Esophagus muscularis mucosa (tissue), 4 donors: Measurements from ENCODE around the gene FKBP1B. TPM values are rescaled to one million over a fixed set of nuclear protein-coding genes. Genes with fewer than 3 reads are reported as not detected.
"Not testable (repeated sequence)": the region's sequence is repeated elsewhere in the genome, so short reads cannot be mapped to it uniquely, and the experiment has no call there.

Source experiments
- DNase-seq: peaks from one replicate; pipeline ENCODE4 v3.0.0-alpha.2; 2017; ENCODE audit errors: extremely low spot score
- H3K27ac ChIP-seq, 4 donors: fragments of 200-600 bp; sonication (generic); replicated peaks in 1 of 4; 1 replicate in 3 of 4; 2 replicates in 1 of 4; pipeline ENCODE4 v1.5.1; 2016 to 2019; ENCODE audit warnings: mild to moderate bottlenecking in 1 of 4
- H3K27me3 ChIP-seq, 4 donors: fragments of 200-600 bp; sonication (generic); one replicate each; pipeline versions ENCODE4 v1.5.1 to v1.6.0; 2016 to 2019
- H3K36me3 ChIP-seq, 4 donors: fragments of 200-600 bp; sonication (generic); one replicate each; pipeline ENCODE4 v1.5.1; 2016 to 2019
- H3K4me1 ChIP-seq, 4 donors: fragments of 200-600 bp; sonication (generic); one replicate each; pipeline ENCODE4 v1.5.1; 2016 to 2019
- H3K4me3 ChIP-seq, 4 donors: fragments of 200-600 bp; sonication (generic); 1 replicate in 2 of 4; 2 replicates in 2 of 4; pipeline ENCODE4 v1.5.1; 2016 to 2019; ENCODE audit warnings: mild to moderate bottlenecking in 4 of 4, moderate library complexity in 1 of 4
- H3K9me3 ChIP-seq, 4 donors: fragments of 200-600 bp; sonication (generic); 1 replicate in 3 of 4; 2 replicates in 1 of 4; pipeline ENCODE4 v1.5.1; 2016 to 2019
- EP300 ChIP-seq: sonication (generic); formaldehyde crosslinking; IDR thresholded peaks from one replicate; pipeline ENCODE4 v1.6.1; 2017; ENCODE audit warnings: antibody characterized with exemption
- POLR2A ChIP-seq: fragments of 450-650 bp; IDR thresholded peaks from one replicate; pipeline ENCODE4 v1.6.1; 2017; ENCODE audit warnings: antibody characterized with exemption, moderate library complexity, mild to moderate bottlenecking, low read depth
- POLR2AphosphoS5 ChIP-seq, 2 donors: sonication (generic); formaldehyde crosslinking; IDR thresholded peaks; one replicate each; pipeline ENCODE4 v1.6.1; 2017; ENCODE audit warnings: antibody characterized with exemption in 2 of 2
- WGBS: methylation state at CpG from one replicate; pipeline ENCODE4 v1.1.5; 2018; 5-methylcytosine and 5-hydroxymethylcytosine counted together
- intact Hi-C: fragments of 100-400 bp; cut with DNase I; formaldehyde crosslinking; loops from one replicate; pipeline ENCODE4 v1.15.1; 2023
- total RNA-seq, 4 donors: library from RNA; depleted of rRNA; stranded (reverse); fragments of >200 nt; gene quantifications; one replicate each; pipeline versions ENCODE4 v1.1.0 to v1.2.1, GENCODE V29; 2016
- TF ChIP-seq, protein P1 (sequence below), 3 experiments: fragments of 200-600 bp in 2 of 3; fragments of 450-650 bp in 1 of 3; sonication (generic) in 2 of 3; IDR thresholded peaks; one replicate each; pipeline ENCODE4 v1.5.1; 2017 to 2019; ENCODE audit warnings: antibody characterized with exemption in 3 of 3, mild to moderate bottlenecking in 2 of 3, moderate library complexity in 1 of 3

Gene FKBP1B
- total RNA-seq, 4 donors from 2014 or later = 5.0 to 11.2 (median 6.2) TPM

- Histone ChIP-seq H3K9me3 (no peaks in the 10 kb centered on the region), H3K27ac (peak overlapping the region; percentile 85 to 93 (median 92)), H3K36me3 (peaks cover 0 to 43% (median 28%) of the 10 kb centered on the region in 4 donors), H3K4me1 (peaks cover 7 to 22% (median 21%) of the 10 kb centered on the region in 4 donors), H3K27me3 (no peaks in the 10 kb centered on the region), H3K4me3 (peak overlapping the region; percentile 61 to 72 (median 70))
- TF ChIP-seq EP300 (no peak), POLR2A (no peak), POLR2AphosphoS5 (IDR thresholded peaks at IDR 0.05) (no peak)
- TF ChIP-seq, protein P1, sequence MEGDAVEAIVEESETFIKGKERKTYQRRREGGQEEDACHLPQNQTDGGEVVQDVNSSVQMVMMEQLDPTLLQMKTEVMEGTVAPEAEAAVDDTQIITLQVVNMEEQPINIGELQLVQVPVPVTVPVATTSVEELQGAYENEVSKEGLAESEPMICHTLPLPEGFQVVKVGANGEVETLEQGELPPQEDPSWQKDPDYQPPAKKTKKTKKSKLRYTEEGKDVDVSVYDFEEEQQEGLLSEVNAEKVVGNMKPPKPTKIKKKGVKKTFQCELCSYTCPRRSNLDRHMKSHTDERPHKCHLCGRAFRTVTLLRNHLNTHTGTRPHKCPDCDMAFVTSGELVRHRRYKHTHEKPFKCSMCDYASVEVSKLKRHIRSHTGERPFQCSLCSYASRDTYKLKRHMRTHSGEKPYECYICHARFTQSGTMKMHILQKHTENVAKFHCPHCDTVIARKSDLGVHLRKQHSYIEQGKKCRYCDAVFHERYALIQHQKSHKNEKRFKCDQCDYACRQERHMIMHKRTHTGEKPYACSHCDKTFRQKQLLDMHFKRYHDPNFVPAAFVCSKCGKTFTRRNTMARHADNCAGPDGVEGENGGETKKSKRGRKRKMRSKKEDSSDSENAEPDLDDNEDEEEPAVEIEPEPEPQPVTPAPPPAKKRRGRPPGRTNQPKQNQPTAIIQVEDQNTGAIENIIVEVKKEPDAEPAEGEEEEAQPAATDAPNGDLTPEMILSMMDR (IDR thresholded peaks at IDR 0.05) = no peak
- DNase-seq = no peak
- intact Hi-C loops = no loop called here
- 17% methylated on average over 11 of the region's 11 CpGs for WGBS
Measured at GRCh38 chr2:24085200-24085489, 35.6 kb downstream of the FKBP1B start.

GRCh38 chr2:24086241-24086640 is 36.7 kb downstream of the FKBP1B start:
- 90% methylated on average over 1 of the region's 1 CpG for WGBS
- Histone ChIP-seq H3K9me3 (no peaks in the 10 kb centered on the region), H3K27me3 (no peaks in the 10 kb centered on the region), H3K27ac (no peak overlapping the region), H3K4me3 (no peak overlapping the region), H3K36me3 (peaks cover 0 to 37% (median 21%) of the 10 kb centered on the region in 4 donors), H3K4me1 (peaks cover 7 to 22% (median 21%) of the 10 kb centered on the region in 4 donors)
- no peak for DNase-seq
- TF ChIP-seq POLR2A (no peak), POLR2AphosphoS5 (IDR thresholded peaks at IDR 0.05) (no peak), EP300 (no peak)
- TF ChIP-seq, protein P1 (IDR thresholded peaks at IDR 0.05) = no peak
- intact Hi-C loops = no loop called here

- intact Hi-C loops = no loop called here
- Histone ChIP-seq H3K9me3 (no peaks in the 10 kb centered on the region), H3K4me1 (peaks cover 7 to 22% (median 21%) of the 10 kb centered on the region in 4 donors), H3K4me3 (no peak overlapping the region), H3K27ac (no peak overlapping the region), H3K36me3 (peaks cover 0 to 29% (median 16%) of the 10 kb centered on the region in 4 donors), H3K27me3 (no peaks in the 10 kb centered on the region)
- 90% methylated on average over 3 of the region's 3 CpGs for WGBS
- DNase-seq = no peak
- TF ChIP-seq POLR2A = no peak
- TF ChIP-seq, protein P1 (IDR thresholded peaks at IDR 0.05) = no peak
- no peak for TF ChIP-seq POLR2AphosphoS5 (IDR thresholded peaks at IDR 0.05)
- no peak for TF ChIP-seq EP300
Measured at GRCh38 chr2:24087032-24087431, 37.5 kb downstream of the FKBP1B start.

DNA sequence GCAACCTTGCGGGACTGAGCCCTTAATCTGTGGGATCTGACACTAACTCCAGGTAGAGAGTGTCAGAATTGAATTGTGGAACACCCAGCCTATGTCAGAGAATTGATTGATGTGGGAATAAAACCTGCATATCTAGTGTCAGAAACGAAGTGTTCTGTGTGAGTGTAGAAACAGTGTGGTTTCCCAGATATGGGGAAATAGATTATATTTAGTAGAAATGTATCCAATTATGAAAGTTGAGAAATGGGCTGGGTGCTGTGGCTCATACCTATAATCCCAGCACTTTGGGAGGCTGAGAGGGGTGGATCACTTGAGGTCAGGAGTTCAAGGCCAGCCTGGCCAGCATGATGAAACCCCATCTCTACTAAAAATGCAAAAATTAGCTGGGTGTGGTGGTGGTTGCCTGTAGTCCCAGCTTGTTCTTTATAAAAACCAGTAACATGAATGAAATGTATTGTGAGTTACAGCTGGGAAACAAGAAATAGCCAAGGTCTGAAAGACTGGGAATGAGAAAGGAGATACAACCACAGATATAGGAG is 39.3 kb downstream of the FKBP1B start:
- Histone ChIP-seq H3K4me3 (no peak overlapping the region), H3K4me1 (peaks cover 0 to 12% (median 11%) of the 10 kb centered on the region in 4 donors), H3K27ac (no peak overlapping the region), H3K27me3 (no peaks in the 10 kb centered on the region), H3K36me3 (peaks cover 0 to 30% (median 7%) of the 10 kb centered on the region in 4 donors), H3K9me3 (no peaks in the 10 kb centered on the region)
- 78% methylated on average over 2 of the region's 2 CpGs for WGBS
- TF ChIP-seq POLR2A (no peak), EP300 (no peak), POLR2AphosphoS5 (IDR thresholded peaks at IDR 0.05) (no peak)
- TF ChIP-seq, protein P1 (IDR thresholded peaks at IDR 0.05) = no peak
- no peak for DNase-seq
- intact Hi-C loops = no loop called here

- WGBS = 100% methylated on average over 5 of the region's 5 CpGs
- intact Hi-C loops, H3K4me1 ChIP-seq, H3K27ac ChIP-seq, H3K9me3 ChIP-seq, DNase-seq, H3K4me3 ChIP-seq, H3K27me3 ChIP-seq: not testable (repeated sequence)
- H3K36me3 ChIP-seq = peaks cover 9 to 48% (median 25%) of the 10 kb centered on the region in 4 donors
Measured at GRCh38 chr2:24093270-24093669, 43.7 kb downstream of the FKBP1B start.

DNA sequence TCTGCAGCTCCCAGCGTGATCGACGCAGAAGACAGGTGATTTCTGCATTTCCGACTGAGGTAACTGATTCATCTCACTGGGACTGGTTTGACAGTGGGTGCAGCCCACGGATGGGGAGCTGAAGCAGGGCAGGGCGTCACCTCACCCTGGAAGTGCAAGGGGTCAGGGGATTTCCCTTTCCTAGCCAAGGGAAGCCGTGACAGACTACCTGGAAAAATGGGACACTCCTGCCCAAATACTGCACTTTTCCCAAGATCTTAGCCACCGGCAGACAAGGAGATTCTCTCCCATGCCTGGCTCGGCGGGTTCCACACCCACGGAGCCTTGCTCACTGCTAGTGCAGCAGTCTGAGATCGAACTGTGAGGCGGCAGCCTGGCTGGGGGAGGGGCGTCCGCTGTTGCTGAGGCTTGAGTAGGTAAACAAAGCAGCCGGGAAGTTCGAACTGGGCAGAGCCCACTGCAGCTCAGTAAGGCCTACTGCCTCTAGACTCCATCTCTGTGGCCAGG is 45.7 kb downstream of the FKBP1B start:
- intact Hi-C loops = not testable (repeated sequence)

DNA sequence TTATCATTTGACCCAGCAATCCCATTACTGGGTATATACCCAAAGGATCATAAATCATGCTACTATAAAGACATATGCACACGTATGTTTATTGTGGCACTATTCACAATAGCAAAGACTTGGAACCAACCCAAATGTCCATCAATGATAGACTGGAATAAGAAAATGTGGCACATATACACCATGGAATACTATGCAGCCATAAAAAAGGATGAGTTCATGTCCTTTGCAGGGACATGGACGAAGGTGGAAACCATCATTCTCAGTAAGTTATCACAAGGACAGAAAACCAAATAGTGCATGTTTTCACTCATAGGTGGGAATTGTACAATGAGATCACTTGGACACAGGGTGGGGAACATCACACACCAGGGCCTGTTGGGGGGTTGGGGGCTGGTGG is 51.2 kb downstream of the FKBP1B start:
- peaks cover 0 to 39% (median 18%) of the 10 kb centered on the region in 4 donors for H3K36me3 ChIP-seq
- DNase-seq, H3K4me1 ChIP-seq, H3K27ac ChIP-seq, intact Hi-C loops, H3K4me3 ChIP-seq, H3K27me3 ChIP-seq, H3K9me3 ChIP-seq: not testable (repeated sequence)
- WGBS = 95% methylated on average over 2 of the region's 2 CpGs

More for the DNA sequence above, 45.7 kb downstream of the FKBP1B start:
- H3K9me3 ChIP-seq, H3K27me3 ChIP-seq, H3K4me3 ChIP-seq, DNase-seq, H3K4me1 ChIP-seq, H3K27ac ChIP-seq: not testable (repeated sequence)
- H3K36me3 ChIP-seq = peaks cover 9 to 44% (median 23%) of the 10 kb centered on the region in 4 donors
- WGBS = 82% methylated on average over 11 of the region's 17 CpGs
